ENCODE measurements around the gene ARHGAP44.

The ARHGAP44 gene

GRCh38 chr17:12789481-12790248, at the start of gene ARHGAP44:
Gene ARHGAP44, plus strand, starts transcription at chr17:12789498. Its CDS starts 341 bp downstream, at chr17:12789839.
- DNase-seq, result peak; percentile 41

DNA sequence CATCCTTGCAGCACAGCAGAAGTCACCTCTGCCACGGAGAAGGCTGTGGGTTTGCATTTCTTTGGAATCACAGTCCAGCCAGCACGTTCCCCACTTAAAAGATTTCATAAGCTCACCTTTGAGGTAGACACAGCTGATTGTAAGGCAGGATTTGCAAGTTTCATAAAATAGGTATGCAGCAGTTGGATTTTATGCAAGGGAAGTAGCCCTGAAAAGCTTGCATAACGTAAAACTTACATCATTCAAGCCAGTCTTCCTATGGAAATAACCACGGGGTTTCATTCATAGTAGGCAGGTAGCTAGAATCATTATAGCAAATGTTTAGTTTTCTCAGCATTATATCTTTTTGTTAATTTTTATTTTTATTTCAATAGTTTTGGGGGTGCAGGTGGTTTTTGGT, 49.8 kb upstream of the ARHGAP44 start:
- DNase-seq, result no peak

- no peak for DNase-seq
These were observed 46.3 kb upstream of the ARHGAP44 start for GRCh38 chr17:12743046-12743445.

- no peak for DNase-seq
These were observed 45.0 kb upstream of the ARHGAP44 start for GRCh38 chr17:12744298-12744697.

- DNase-seq, result no peak
These were observed 44.5 kb upstream of the ARHGAP44 start for GRCh38 chr17:12744786-12745185.

- DNase-seq, result no peak
These were observed 43.8 kb upstream of the ARHGAP44 start for GRCh38 chr17:12745486-12745885.

DNA sequence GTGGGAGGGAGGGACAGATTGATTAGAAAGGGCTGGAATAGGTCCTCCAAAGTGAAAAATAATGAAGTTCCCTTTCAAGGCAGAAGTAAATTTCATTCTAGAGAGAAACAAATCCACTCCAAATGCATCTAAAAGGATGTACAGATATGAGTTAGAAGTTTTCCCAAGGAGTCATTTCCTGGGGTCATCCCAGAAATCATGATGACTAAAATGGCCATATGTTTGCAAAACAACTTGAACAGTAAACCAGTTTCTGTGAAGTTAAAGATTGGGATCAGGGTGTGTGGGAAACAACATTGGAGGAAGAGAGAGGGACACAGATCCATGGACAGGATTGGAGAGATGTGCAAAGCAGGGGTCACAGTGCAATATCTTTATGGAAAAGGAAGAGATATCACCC, 32.5 kb upstream of the ARHGAP44 start:
- no peak for DNase-seq

GRCh38 chr17:12759090-12759489, 30.2 kb upstream of the ARHGAP44 start:
- DNase-seq, result no peak

GRCh38 chr17:12765548-12765947, 23.8 kb upstream of the ARHGAP44 start:
- DNase-seq, result no peak

- no peak for DNase-seq
These were observed 21.0 kb upstream of the ARHGAP44 start for GRCh38 chr17:12768255-12768654.

DNA sequence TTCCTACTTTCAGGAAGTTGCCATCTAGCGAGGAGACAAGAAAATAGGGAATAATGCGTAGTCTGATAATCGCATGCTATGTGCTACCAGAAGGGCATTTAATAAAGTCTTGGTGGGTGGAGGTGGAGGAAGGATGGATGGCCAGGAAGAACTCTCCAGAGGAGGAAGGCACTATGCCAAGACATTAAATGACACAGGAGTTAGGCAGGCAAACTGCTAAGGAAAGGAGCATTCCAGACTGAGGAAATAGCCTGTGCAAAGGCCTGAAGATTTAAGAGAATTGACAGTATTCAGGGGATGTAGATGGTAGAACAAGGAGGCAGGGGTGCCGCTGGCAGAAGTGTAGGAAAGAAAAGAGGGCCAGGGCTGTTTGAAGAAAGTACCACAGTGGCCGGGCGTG, 19.3 kb upstream of the ARHGAP44 start:
- no peak for DNase-seq

- no peak for DNase-seq
These were observed 16.1 kb upstream of the ARHGAP44 start for GRCh38 chr17:12773153-12773552.

- no peak for DNase-seq
These were observed 220 bp upstream of the ARHGAP44 start for GRCh38 chr17:12789075-12789480.

GRCh38 chr17:12790249-12791106, 1.2 kb downstream of the ARHGAP44 start:
- no peak for DNase-seq

DNA sequence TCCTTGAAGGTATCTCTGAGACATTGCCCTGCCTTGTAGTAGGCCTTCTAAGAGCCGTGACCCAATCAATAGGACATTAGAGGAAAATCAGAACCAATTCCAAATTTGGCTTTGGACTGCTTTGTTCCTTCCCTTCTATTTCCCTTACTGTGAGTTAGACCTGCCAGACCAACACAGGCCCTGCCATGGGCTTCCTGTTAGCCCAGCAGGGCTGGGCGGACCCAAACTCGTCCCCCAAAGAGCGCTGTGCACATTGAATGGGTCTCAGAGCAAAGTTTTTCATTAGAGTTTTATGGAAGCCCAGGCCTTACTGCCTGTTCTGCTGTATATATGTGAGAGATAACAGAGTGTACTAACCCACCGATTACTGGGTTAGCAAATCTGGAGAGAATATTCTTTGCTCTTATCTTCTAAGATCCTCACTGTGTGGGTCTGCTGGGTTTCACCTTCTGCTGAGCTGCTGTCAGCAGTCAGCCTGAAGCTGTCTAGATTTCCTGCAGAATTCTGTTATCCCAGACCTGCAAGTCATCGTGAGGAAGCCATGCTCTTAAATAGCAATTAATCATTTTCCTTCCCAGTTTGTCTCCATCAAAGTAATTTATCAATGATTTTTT, 5.7 kb downstream of the ARHGAP44 start:
- no peak for DNase-seq

GRCh38 chr17:12800855-12801365, 11.6 kb downstream of the ARHGAP44 start:
- no peak for DNase-seq

- no peak for DNase-seq
These were observed 17.3 kb downstream of the ARHGAP44 start for GRCh38 chr17:12806630-12807029.

GRCh38 chr17:12808723-12809122, 19.4 kb downstream of the ARHGAP44 start:
- DNase-seq, result no peak

GRCh38 chr17:12812877-12813276, 23.6 kb downstream of the ARHGAP44 start:
- no peak for DNase-seq

GRCh38 chr17:12813664-12814063, 24.4 kb downstream of the ARHGAP44 start:
- DNase-seq, result no peak

DNA sequence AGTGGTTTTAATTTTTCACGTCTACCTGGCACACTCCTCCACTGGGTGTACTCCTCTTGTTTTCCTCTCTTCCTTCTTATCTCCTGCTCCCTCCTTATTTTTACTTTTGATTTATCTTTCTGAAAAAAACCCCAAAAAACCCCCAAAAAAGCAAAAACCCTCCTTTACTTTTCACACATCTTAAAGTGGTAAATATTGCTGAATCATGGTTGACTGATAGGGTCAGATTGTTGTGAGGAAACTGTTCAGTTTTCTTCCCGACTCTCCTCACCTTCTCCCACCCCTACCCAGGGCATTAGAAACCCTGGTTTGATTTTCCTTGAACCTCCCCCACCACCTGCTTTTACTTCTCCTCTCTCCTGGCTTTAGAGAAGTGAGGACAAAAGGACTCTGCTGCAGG, 25.4 kb downstream of the ARHGAP44 start:
- DNase-seq, result no peak

- no peak for DNase-seq
These were observed 26.4 kb downstream of the ARHGAP44 start for GRCh38 chr17:12815642-12816141.

- no peak for DNase-seq
These were observed 32.2 kb downstream of the ARHGAP44 start for GRCh38 chr17:12821376-12821940.

All from suppressor macrophage treated with lipopolysaccharide for 4 hours (primary cell).